Measurements from ENCODE around the gene OR2S2. TPM values are rescaled to one million over a fixed set of nuclear protein-coding genes. Genes with fewer than 3 reads are reported as not detected.

Gene OR2S2
- total RNA-seq, 1 donor, result not detected

DNA sequence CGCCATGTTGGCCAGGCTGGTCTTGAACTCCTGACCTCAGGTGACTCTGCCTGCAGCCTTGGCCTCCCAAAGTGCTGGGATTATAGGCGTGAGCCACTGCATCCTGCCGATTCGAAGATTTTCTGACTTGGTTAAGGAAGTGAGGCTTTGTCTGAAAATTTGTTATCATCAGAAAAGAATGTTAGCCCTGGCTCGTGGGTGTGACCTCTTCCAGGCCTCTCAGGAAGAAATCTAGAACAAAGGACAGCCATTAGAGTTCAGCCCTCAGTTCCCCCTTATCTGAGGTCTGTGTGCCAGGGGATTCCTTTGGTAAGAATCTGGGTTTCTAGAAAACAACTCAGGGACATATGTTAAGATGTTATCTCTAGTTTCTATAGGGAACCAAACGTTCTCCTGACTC, 6.2 kb downstream of the OR2S2 start:
- DNase-seq (ENCODE audit: low read depth), result peak; percentile 80
- no peak overlapping the region for H3K4me3 ChIP-seq (ENCODE audit: low read depth, low read length)
- TF ChIP-seq, protein P1, sequence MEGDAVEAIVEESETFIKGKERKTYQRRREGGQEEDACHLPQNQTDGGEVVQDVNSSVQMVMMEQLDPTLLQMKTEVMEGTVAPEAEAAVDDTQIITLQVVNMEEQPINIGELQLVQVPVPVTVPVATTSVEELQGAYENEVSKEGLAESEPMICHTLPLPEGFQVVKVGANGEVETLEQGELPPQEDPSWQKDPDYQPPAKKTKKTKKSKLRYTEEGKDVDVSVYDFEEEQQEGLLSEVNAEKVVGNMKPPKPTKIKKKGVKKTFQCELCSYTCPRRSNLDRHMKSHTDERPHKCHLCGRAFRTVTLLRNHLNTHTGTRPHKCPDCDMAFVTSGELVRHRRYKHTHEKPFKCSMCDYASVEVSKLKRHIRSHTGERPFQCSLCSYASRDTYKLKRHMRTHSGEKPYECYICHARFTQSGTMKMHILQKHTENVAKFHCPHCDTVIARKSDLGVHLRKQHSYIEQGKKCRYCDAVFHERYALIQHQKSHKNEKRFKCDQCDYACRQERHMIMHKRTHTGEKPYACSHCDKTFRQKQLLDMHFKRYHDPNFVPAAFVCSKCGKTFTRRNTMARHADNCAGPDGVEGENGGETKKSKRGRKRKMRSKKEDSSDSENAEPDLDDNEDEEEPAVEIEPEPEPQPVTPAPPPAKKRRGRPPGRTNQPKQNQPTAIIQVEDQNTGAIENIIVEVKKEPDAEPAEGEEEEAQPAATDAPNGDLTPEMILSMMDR (IDR thresholded peaks at IDR 0.05; ENCODE audit: insufficient read depth, low read length), result no peak

DNA sequence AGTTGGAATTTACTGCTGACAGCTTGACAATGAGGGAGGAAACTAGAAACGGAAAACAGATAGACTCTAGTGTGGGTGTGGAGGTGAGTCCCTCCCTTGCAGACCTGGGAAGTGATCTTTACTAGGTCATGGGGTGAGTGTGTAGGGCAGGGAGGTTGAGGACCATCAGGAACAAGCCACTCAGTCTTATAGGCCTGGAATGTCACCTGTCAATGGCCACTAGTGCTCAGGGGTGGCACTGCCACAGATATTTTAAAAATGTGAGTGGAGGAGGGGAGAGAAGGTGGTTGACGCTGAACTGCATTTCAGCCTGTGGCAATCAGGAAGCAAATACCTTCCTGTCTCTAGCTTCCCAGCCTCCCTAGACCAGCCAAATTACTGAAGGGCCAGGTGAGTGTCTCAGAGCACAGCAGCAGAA, 9.0 kb downstream of the OR2S2 start:
- TF ChIP-seq, protein P1 (IDR thresholded peaks at IDR 0.05; ENCODE audit: insufficient read depth, low read length), result no peak
- DNase-seq (ENCODE audit: low read depth), result no peak
- H3K4me3 ChIP-seq (ENCODE audit: low read depth, low read length), result no peak overlapping the region

DNA sequence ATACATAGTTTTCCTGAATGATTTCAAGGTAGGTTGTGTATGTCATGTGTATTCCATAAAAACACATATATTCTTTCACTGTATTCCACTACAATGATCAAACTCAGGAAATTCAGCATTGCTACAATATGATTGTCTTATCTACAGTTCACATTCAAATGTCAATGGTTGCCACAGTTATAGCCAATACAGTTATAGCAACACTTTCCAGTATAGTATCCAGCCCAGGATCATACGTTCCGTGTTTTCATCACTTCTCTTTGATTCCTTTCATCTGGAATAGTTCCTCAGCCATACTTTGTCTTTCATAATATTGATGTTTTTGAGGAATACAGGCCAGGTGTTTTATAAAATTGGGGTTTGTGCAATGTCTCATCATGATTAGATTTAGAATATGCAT, 9.5 kb downstream of the OR2S2 start:
- peak; percentile 37 for DNase-seq (ENCODE audit: low read depth)
- TF ChIP-seq, protein P1 (IDR thresholded peaks at IDR 0.05; ENCODE audit: insufficient read depth, low read length), result no peak
- no peak overlapping the region for H3K4me3 ChIP-seq (ENCODE audit: low read depth, low read length)

DNA sequence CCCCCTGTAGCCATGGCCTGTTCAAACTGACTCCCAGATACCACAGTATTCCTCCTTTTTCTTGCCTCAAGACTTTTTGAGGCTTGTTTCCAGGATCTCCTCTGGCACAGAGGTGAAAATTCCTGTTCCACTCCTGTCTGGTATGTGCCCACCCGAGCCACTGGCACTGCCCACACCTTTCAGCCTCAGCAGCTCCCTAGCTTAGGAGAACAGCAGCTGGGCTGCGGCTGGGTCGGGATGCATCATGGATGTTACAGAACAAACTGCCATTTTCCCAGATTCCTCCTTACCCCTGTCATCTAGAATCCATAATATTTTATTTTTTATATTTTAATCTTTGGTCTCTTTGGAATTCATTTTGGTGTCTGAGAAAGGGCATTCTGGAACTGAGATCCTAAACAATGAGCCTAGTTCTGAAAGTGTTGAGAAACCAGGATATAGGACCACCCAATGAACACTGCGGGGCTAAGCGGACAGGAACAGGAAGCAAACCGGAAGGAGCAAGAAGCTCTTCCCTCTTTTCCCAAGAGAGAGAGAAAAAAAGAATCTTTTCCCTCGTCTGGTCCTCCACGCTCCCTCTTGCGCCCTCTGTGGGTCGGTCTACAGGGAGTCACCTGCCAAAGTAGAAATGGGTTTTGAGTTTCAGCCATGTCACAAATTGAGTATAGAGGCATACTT, 12.5 kb downstream of the OR2S2 start:
- H3K4me3 ChIP-seq (ENCODE audit: low read depth, low read length), result no peak overlapping the region
- DNase-seq (ENCODE audit: low read depth), result peak; percentile 87
- TF ChIP-seq, protein P1 (IDR thresholded peaks at IDR 0.05; ENCODE audit: insufficient read depth, low read length), result peak; percentile 86

DNA sequence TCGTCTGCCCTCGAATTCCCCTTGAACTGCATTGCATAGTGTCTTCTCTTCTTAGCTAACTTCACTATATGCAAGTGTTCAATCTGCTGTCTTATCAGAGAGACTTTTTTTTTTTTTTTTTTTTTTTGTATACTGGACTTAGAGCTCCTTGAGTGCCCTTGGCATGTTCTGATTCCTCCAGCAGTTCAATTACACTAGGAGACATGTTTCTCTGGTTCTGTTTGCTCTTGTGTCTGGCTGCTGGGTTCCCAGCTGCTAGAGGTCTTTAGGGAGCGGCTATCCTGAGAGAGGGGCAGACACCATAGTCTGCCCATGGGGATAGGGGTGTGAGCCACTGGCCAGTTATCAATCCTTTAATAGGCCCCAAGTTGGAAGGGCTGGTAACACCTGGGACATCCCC, 13.1 kb downstream of the OR2S2 start:
- no peak overlapping the region for H3K4me3 ChIP-seq (ENCODE audit: low read depth, low read length)
- TF ChIP-seq, protein P1 (IDR thresholded peaks at IDR 0.05; ENCODE audit: insufficient read depth, low read length), result no peak
- DNase-seq (ENCODE audit: low read depth), result no peak

DNA sequence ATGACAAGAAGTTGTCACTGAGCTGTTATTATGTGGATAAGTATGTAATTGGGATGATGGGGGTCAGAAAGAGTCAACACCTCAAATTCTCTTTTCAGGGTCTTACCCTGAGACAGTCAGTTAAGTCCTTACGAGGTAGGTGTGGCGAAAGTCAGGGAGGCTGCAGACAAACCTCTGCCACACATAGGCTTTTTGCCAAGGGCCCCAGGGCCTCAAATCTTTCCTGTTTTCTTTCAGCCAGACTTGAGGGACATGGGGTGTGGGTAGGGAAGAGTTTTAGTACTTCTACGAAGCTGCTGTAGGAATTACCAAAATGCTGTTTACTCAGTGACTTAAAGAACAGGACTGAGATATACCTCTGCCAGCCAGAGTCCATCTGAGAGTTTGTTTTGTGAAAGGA, 13.8 kb downstream of the OR2S2 start:
- no peak overlapping the region for H3K4me3 ChIP-seq (ENCODE audit: low read depth, low read length)
- TF ChIP-seq, protein P1 (IDR thresholded peaks at IDR 0.05; ENCODE audit: insufficient read depth, low read length), result no peak
- no peak for DNase-seq (ENCODE audit: low read depth)

DNA sequence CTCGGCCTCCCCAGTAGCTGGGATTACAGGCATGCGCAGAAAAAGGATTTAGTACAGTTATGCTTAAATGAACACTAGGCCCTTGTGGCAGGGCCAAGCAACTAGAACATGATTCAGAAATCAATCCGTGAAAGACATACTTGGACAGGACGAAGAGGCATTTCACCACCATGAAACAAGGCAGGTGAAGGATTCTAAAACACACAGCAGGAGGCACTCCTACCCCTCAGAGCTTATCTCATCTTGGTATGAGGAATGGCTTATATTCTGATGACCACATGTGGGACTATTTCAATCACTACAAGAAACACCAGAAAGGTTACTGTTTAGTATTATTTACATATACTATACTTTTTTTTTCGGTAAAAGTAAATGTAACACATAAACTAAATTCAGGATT, 15.7 kb downstream of the OR2S2 start:
- no peak for DNase-seq (ENCODE audit: low read depth)
- no peak overlapping the region for H3K4me3 ChIP-seq (ENCODE audit: low read depth, low read length)
- TF ChIP-seq, protein P1 (IDR thresholded peaks at IDR 0.05; ENCODE audit: insufficient read depth, low read length), result no peak
